ENCODE measurements around the gene PIAS1.

- TF ChIP-seq, protein P1, sequence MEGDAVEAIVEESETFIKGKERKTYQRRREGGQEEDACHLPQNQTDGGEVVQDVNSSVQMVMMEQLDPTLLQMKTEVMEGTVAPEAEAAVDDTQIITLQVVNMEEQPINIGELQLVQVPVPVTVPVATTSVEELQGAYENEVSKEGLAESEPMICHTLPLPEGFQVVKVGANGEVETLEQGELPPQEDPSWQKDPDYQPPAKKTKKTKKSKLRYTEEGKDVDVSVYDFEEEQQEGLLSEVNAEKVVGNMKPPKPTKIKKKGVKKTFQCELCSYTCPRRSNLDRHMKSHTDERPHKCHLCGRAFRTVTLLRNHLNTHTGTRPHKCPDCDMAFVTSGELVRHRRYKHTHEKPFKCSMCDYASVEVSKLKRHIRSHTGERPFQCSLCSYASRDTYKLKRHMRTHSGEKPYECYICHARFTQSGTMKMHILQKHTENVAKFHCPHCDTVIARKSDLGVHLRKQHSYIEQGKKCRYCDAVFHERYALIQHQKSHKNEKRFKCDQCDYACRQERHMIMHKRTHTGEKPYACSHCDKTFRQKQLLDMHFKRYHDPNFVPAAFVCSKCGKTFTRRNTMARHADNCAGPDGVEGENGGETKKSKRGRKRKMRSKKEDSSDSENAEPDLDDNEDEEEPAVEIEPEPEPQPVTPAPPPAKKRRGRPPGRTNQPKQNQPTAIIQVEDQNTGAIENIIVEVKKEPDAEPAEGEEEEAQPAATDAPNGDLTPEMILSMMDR (IDR thresholded peaks at IDR 0.05; ENCODE audit: low read length): no peak
- TF ChIP-seq EZH2phosphoT487 (IDR thresholded peaks at IDR 0.05; ENCODE audit: low read length): no peak
These were observed 26.7 kb upstream of the PIAS1 start for GRCh38 chr15:68027388-68027787.
